A673 (cell line): Measurements from ENCODE around the gene SPAG7. TPM values are rescaled to one million over a fixed set of nuclear protein-coding genes. Genes with fewer than 3 reads are reported as not detected.

ENCODE experiments used
- BruUV-seq: library from RNA; stranded (reverse); fragments of 400-500 nt; replicated peaks from 2 replicates; lab custom pipeline; 2021; lab: Mats Ljungman, UMichigan
- CTCF ChIA-PET: fragments of 300-600 bp; sonication (Branson Sonifier 250); formaldehyde crosslinking; loops from one replicate; lab custom pipeline; 2022; ENCODE audit warnings: antibody characterized with exemption; lab: Charles Lee
- POLR2A ChIA-PET: fragments of 300-600 bp; sonication (Branson Sonifier 250); formaldehyde crosslinking; loops from one replicate; lab custom pipeline; 2022; ENCODE audit warnings: antibody characterized with exemption; ENCODE audit not compliant: low non-redundant PET; lab: Charles Lee
- DNase-seq: peaks from one replicate; pipeline ENCODE4 v3.0.0-alpha.2; 2015; ENCODE audit warnings: low spot score
- H3K27ac ChIP-seq: fragments of 200-600 bp; sonication (generic); 2 replicates; pipeline ENCODE4 v1.5.1; 2016; ENCODE audit warnings: mixed run types, low read depth, mild to moderate bottlenecking, mixed read lengths, antibody characterized with exemption, low read length; ENCODE audit not compliant: poor library complexity, severe bottlenecking
- H3K27me3 ChIP-seq: fragments of 200-600 bp; sonication (generic); replicated peaks from 2 replicates; pipeline ENCODE4 v1.6.1; 2017; ENCODE audit warnings: mixed run types, low read depth, mild to moderate bottlenecking, mixed read lengths, antibody characterized with exemption, low read length; ENCODE audit not compliant: insufficient read depth, poor library complexity
- H3K36me3 ChIP-seq: fragments of 200-600 bp; sonication (generic); 2 replicates; pipeline ENCODE4 v1.6.1; 2016; ENCODE audit warnings: mixed run types, mild to moderate bottlenecking, mixed read lengths, antibody characterized with exemption, low read length; ENCODE audit not compliant: insufficient read depth, poor library complexity, severe bottlenecking
- H3K4me1 ChIP-seq: fragments of 200-600 bp; sonication (generic); 2 replicates; pipeline ENCODE4 v1.6.1; 2017; ENCODE audit warnings: mixed run types, mild to moderate bottlenecking, mixed read lengths, antibody characterized with exemption, low read length; ENCODE audit not compliant: insufficient read depth, poor library complexity, severe bottlenecking
- H3K4me3 ChIP-seq: fragments of 200-600 bp; sonication (generic); 2 replicates; pipeline ENCODE4 v1.5.1; 2016; ENCODE audit warnings: low read depth, mixed run types, mild to moderate bottlenecking, mixed read lengths, low read length; ENCODE audit not compliant: poor library complexity, severe bottlenecking
- H3K9me3 ChIP-seq: fragments of 200-600 bp; sonication (generic); 2 replicates; pipeline ENCODE4 v1.6.1; 2016; ENCODE audit warnings: mixed run types, low read depth, mild to moderate bottlenecking, mixed read lengths, antibody characterized with exemption, low read length; ENCODE audit not compliant: poor library complexity, severe bottlenecking
- EZH2 ChIP-seq: fragments of 200-600 bp; sonication (generic); IDR thresholded peaks from 2 replicates; pipeline ENCODE4 v1.6.1; 2017; ENCODE audit warnings: borderline replicate concordance, low read depth, mild to moderate bottlenecking, mixed read lengths, antibody characterized with exemption, low read length; ENCODE audit not compliant: poor library complexity, severe bottlenecking
- intact Hi-C: fragments of 100-400 bp; cut with micrococcal nuclease; formaldehyde crosslinking; loops from one replicate; pipeline ENCODE4 v1.10.0; 2022; ENCODE audit not compliant: unreplicated experiment
- total RNA-seq: library from RNA; stranded (reverse); gene quantifications from 2 replicates; pipeline ENCODE4 v1.2.3, GENCODE V29; 2021
- TF ChIP-seq, protein P1 (sequence below): fragments of 300-800, 200-600 bp; sonication (generic); conservative IDR thresholded peaks from 2 replicates; pipeline ENCODE4 v1.5.1; 2017; ENCODE audit warnings: low read depth, mild to moderate bottlenecking, antibody characterized with exemption, low read length, moderate library complexity, mixed read lengths

Gene SPAG7
- total RNA-seq, 1 experiment from 2014 or later: 74.8 TPM

DNA sequence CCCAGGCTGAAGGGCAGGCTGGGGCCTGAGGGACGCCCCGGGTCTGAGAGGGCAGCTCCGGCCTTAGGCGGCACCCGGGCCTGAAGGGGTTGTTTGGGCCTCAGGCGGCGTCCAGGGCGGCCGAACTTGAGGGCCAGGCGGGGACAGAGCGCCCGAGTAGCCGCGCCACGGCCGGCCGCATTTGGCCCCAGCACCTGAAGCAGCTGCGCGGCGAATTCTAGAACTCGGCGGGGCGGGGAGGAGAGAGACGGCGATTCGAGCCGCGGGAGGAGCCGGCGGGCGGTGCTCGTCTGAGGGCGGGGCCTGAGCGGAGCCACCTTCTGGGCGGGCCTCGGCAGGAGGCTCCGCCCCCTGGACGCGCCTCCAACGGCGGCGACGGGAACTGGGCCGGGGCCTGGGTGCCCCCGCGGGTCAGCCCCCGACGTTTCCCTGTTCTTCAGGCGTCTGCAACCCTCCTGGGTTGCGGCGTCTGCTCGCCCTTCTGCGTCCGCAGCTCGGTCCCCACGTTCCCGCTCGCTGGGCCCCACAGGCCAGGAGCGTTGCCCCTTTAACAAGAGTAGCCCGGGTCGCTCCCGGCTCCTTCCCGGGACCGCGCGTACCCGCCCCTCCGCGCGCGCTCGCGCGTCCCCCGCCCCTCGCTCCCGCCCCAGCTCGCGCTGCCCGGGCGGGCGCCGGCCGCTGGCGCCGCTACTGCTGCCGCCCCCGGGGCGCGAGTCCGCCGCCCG lies 29.8 kb upstream of the SPAG7 start, which contains the start of the genes INCA1 and KIF1C:
Gene INCA1 (minus strand): TSS at position 221 of the 725 bp plus-strand sequence. CDS start 3,085 bp downstream, outside the sequence.
Gene KIF1C (plus strand): TSS at position 649 of the 725 bp plus-strand sequence. CDS start 2,297 bp downstream, outside the sequence.
- BruUV-seq: no TSS peak
- peak; percentile 92 for DNase-seq
- Histone ChIP-seq H3K36me3 (no peaks in the 10 kb centered on the region), H3K27ac (peak within 1 kb of the TSS; percentile 92), H3K4me1 (peaks cover 28% of the 10 kb centered on the region), H3K4me3 (peak within 1 kb of the TSS; percentile 93), H3K27me3 (no peaks in the 10 kb centered on the region), H3K9me3 (no peaks in the 10 kb centered on the region)
- intact Hi-C loops: no loop called here
- TF ChIP-seq, protein P1, sequence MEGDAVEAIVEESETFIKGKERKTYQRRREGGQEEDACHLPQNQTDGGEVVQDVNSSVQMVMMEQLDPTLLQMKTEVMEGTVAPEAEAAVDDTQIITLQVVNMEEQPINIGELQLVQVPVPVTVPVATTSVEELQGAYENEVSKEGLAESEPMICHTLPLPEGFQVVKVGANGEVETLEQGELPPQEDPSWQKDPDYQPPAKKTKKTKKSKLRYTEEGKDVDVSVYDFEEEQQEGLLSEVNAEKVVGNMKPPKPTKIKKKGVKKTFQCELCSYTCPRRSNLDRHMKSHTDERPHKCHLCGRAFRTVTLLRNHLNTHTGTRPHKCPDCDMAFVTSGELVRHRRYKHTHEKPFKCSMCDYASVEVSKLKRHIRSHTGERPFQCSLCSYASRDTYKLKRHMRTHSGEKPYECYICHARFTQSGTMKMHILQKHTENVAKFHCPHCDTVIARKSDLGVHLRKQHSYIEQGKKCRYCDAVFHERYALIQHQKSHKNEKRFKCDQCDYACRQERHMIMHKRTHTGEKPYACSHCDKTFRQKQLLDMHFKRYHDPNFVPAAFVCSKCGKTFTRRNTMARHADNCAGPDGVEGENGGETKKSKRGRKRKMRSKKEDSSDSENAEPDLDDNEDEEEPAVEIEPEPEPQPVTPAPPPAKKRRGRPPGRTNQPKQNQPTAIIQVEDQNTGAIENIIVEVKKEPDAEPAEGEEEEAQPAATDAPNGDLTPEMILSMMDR: no peak
- POLR2A ChIA-PET: interaction anchor here (0.5 to 0.6 kb wide), 2 partner anchors 12 to 201 kb away, joined by 3 to 4 read pairs; no protein-coding TSS in a partner anchor
- CTCF ChIA-PET: interaction anchor here (0.6 kb wide), 1 partner anchor 37 kb away, joined by 7 read pairs; no protein-coding TSS in a partner anchor

GRCh38 chr17:4994081-4994595 lies 26.5 kb upstream of the SPAG7 start:
- TF ChIP-seq EZH2: no peak
- TF ChIP-seq, protein P1: no peak
- H3K4me3 ChIP-seq: no peak overlapping the region
- peak; percentile 62 for DNase-seq
- no peak overlapping the region for H3K27ac ChIP-seq
- ChIA-PET POLR2A (no interaction called here), CTCF (no interaction called here)
- no peaks in the 10 kb centered on the region for H3K27me3 ChIP-seq
- H3K36me3 ChIP-seq: no peaks in the 10 kb centered on the region
- no peaks in the 10 kb centered on the region for H3K9me3 ChIP-seq
- intact Hi-C loops: no loop called here
- peaks cover 16% of the 10 kb centered on the region for H3K4me1 ChIP-seq
- BruUV-seq: no TSS peak

GRCh38 chr17:4987767-4988567 lies 20.4 kb upstream of the SPAG7 start:
- H3K9me3 ChIP-seq: no peaks in the 10 kb centered on the region
- POLR2A ChIA-PET: no interaction called here
- H3K4me3 ChIP-seq: peak overlapping the region; percentile 80
- H3K36me3 ChIP-seq: no peaks in the 10 kb centered on the region
- no peaks in the 10 kb centered on the region for H3K27me3 ChIP-seq
- TF ChIP-seq, protein P1: no peak
- no peak for TF ChIP-seq EZH2
- TSS peak; percentile 61 for BruUV-seq
- peaks cover 14% of the 10 kb centered on the region for H3K4me1 ChIP-seq
- intact Hi-C loops: no loop called here
- peak; percentile 40 for DNase-seq
- CTCF ChIA-PET: interaction anchor here (0.6 to 2.2 kb wide), 2 partner anchors 20 to 74 kb away, joined by 4 to 8 read pairs; partner anchors contain the start of gene SPAG7
- peak overlapping the region; percentile 73 for H3K27ac ChIP-seq
